NOMO-1 (cell line): ENCODE results near the gene HOXA3.

ENCODE experiments used
- DNase-seq, 2 experiments: peaks; one replicate each; lab custom pipeline; 2025; ENCODE audit not compliant: unreplicated experiment in 2 of 2; lab: John Stamatoyannopoulos, UW

The HOXA3 gene

GRCh38 chr7:27157702-27158431, 5.5 kb upstream of the HOXA3 start:
- peak in 1 of 2 experiments; percentile 47 for DNase-seq

GRCh38 chr7:27156916-27157701, 4.7 kb upstream of the HOXA3 start:
- DNase-seq, result no peak

- peak; percentile 75 to 86 for DNase-seq
These were observed 4.1 kb upstream of the HOXA3 start, which contains the start of gene HOXA7 for GRCh38 chr7:27156508-27156898. Gene HOXA7 (minus strand): TSS chr7:27156675. CDS start chr7:27156545, 130 bp downstream.

DNA sequence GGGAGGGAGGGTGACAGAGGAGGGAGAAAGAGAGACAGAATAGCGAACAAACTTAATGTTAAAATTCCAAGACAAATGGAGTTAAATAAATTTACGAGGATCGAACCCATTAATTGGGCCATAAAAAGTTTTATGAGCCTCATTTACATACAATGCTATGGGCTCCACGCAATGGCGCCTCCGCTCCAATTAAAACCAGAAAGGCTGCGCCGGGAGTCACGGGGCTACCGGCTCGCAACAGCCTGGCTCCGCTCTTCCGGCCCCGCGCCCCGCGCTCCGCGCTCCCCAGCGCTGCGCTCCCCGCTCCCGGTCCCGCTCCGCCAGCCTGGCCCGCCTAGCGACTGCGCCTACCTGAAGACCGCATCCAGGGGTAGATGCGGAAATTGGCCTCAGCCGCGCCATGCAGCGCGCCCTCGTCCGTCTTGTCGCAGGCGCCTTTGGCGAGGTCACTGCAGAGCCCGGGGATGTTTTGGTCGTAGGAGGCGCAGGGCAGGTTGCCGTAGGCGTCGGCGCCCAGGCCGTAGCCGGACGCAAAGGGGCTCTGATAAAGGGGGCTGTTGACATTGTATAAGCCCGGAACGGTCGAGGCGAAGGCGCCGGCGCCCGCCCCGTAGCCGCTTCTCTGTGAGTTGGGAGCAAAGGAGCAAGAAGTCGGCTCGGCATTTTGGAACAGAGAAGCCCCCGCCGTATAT, 3.6 kb upstream of the HOXA3 start:
- DNase-seq, result peak in 1 of 2 experiments; percentile 35

DNA sequence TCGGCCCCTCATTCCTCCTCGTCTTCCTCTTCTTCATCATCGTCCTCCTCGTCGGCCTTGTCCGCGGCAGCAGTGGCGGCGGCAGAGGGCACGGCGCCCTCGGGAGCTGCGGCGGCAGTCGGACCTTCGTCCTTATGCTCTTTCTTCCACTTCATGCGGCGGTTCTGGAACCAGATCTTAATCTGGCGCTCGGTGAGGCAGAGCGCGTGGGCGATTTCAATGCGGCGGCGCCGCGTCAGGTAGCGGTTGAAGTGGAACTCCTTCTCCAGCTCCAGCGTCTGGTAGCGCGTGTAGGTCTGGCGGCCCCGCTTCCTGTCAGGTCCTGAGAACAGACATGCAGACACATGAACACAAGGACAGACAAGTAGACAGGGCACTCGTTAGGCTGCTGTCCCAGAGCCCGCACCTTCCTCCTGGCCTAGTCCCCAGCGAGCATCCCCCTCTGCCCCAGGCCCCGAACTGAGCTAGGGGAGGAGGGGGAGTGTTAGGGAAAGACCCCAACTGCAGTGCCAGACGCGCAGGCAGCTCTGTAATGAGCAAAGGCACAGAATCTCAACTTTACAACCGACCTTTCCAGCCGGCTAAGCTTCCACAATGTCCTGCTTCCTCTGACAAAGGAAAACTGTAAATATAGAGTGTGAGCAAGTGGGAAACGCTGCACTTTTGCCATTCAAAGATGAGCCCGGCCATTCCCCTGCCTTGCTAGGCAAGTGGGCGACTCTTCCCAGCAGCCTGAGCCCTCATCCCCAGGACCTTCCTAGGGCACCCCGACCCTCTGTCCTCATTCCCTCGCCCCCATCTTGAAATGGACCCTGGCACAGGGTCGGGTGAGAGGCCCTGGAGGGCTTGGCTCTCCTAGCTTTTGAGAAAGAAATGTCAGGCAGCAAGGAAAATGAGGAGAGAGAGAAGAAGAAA, 2.8 kb upstream of the HOXA3 start:
- DNase-seq, result no peak

- DNase-seq, result no peak
These were observed 2.0 kb upstream of the HOXA3 start for GRCh38 chr7:27154369-27154768.

GRCh38 chr7:27153526-27153925, 1.1 kb upstream of the HOXA3 start:
- DNase-seq, result no peak

GRCh38 chr7:27152816-27153442, 546 bp upstream of the HOXA3 start:
- no peak for DNase-seq

DNA sequence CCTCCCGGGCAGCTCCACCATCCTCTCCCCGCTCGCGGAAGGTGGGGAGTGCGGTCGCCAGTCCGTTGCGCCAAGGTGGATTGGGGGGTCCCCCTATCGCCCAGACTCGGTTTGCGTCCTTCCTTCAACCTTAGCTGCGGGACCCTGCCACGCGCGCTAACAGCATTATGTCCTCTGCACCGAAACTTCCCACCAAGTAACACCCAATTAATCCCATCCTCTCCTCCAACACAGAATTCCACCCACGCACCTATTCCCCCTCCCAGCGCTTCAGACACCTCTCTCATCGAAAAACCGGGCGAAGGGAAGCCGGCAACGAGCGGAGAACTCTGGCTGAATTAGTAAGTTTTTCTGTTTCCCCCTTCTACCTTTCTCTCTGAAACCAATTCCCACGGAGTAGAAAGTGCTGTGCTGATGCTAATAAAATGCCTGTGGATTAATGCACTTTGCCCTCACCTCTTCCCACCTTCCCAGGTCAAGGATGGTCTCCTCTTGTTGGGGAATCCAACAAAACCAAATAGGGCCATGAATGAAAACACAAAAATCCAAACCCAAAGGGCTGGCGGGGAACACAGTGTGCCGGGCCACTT, 947 bp downstream of the HOXA3 start:
- no peak for DNase-seq

DNA sequence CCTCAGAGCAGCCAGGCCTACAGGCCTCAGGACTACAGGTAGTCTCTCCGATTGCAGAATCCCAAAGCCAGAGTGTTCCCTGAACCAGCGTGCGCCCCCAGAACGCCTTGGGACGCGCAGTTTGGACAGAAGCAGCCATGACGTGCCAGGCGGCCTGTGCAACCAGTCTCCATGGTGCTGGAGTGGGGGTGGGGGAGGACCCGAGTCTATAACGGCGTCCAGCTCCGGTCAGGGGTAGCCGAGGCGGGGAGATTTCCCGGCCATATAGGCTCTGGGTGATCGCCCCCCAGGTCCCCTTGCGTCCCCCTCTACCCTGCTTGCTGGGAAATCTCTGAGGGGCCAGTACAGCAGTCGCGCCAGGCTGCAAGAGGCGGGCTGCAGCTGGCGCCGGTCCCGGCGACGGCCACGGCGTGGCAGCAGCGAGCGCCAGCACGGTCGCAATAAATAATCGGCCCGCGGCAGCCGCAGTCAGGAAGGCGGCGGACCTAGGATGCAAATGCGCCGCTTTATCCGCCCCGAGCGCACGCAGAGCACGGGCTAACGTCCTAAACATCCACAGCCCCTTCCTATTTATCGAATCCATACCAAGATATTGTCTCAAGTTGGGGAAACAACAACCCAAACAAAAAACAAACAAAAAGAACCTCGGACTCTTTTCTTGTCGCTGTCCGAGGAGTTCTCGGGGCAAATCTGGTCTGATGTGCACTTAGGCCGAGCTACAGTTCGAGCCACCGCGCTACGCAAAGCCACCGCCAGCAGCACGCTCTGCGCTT, 1.6 kb downstream of the HOXA3 start:
- DNase-seq, result peak; percentile 70 to 77

DNA sequence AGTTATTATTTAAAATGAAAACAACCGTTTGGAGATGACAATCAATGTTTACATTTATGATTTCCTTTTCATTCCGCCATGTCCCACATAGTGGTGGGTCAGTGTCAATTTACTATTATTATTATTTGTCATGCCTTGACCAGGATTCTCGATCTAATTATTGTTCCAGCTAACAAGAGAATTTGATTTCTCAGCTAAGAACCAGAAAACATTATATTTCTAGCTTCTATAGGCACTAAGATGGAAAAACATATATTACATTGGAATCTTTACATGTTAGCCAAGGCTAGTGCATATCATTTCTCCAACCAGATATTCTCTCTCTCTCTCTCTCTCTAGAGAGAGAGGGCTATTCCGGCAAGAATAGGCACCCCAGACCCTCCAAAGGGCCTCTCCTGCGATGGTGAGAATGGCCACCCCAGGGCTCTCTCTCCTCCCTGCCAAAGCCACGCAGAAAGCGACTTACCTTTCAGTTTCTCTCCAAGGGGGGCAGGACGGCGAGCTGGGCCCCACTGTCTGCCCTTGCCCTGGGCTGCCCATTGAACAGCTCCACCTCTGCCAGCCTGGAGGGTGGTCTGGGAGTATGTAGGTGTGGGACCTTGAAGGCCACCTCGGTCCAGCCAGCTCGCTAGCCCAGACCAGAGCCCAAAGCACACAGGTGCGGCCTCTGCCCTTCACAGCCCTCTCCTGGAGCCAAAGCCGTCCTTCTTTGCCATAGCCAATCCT, 2.4 kb downstream of the HOXA3 start:
- no peak for DNase-seq

GRCh38 chr7:27148756-27149641, 3.4 kb downstream of the HOXA3 start:
- no peak for DNase-seq

DNA sequence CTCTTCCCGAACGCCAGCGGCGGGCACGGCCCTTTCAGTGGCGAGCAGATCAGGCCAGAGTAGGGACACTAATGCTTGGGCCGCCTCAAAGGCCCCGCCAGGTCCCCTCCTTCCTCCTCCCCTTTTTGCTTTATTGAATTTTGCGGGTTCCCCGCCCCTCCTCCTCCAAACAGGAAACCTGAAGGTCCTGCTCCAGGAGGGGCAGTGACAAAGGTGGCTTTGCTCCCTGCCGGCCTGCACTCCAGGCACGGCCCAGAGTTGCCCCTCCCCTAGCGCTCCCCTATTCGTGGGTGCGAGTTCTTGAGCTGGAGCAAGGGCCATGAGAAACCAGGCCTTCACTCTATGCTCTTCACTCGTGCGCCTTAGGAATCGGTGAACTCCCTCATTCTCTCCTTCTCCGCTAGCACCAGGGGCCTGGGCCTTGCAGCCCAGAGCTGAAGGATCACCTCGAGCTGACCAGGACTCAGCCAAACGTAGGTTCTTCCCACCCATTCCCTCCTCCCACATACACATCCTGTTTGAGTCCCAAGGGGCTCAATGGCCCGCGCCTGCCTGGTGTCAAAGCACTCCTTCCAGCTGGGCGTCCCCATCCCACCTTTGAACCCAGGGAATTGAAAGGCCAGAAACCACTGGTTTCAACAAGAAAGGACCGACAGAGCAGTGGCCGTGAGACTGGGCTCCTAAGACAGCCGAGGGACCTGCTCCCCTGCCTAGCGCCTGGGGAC, 4.2 kb downstream of the HOXA3 start:
- no peak for DNase-seq

- DNase-seq, result no peak
These were observed 5.0 kb downstream of the HOXA3 start, which contains the start of gene HOXA6 for GRCh38 chr7:27147199-27148030. Gene HOXA6 (minus strand): TSS chr7:27147774. CDS start chr7:27147749, 25 bp downstream.

DNA sequence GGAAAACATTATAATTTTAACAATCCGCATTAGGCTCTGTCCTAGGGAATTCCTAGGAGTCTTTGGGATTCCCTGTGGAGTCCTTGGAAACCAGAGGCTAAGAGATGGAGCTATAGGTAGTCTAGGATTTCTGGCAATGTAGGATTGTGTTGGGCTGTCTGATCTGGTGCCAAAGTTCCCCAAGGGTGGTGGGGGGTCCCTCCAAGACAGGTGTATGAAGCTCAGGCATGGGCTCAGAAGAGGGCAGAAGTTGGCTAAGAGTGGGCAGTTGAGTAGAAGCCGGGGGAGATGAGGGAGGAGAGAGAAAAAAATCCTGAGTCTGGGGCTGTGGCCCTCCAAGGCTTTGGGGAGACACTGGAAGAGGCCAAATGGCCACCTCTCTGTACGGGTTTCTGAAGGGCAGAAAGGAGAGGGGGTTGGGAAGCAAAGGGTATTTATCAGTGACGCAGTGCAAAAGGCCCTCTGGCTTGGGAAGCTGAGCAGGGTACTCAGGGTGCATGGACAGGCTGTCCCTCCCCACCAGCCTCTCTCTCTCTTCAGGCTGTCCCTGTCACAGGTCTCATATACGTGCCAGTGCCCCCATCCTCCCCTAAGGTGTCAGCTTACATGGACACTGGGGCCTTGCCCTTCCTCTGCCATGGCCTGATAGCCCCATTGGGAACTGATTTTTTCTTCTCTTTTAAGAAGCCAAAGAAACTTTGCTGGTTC, 5.7 kb downstream of the HOXA3 start:
- DNase-seq, result no peak
